Lower leg skin (tissue), 3 donors: ENCODE results near the gene MPP3.

ENCODE experiments used
- POLR2A ChIP-seq, 2 donors: fragments of 450-650 bp; IDR thresholded peaks; one replicate each; pipeline ENCODE4 v1.6.1; 2016 to 2017; ENCODE audit warnings: antibody characterized with exemption in 2 of 2, mild to moderate bottlenecking in 1 of 2, moderate library complexity in 1 of 2
- TF ChIP-seq, protein P1 (sequence below), 3 donors: fragments of 450-650 bp; IDR thresholded peaks; one replicate each; pipeline ENCODE4 v1.5.1; 2016; ENCODE audit warnings: antibody characterized with exemption in 3 of 3, mild to moderate bottlenecking in 3 of 3, moderate library complexity in 2 of 3

DNA sequence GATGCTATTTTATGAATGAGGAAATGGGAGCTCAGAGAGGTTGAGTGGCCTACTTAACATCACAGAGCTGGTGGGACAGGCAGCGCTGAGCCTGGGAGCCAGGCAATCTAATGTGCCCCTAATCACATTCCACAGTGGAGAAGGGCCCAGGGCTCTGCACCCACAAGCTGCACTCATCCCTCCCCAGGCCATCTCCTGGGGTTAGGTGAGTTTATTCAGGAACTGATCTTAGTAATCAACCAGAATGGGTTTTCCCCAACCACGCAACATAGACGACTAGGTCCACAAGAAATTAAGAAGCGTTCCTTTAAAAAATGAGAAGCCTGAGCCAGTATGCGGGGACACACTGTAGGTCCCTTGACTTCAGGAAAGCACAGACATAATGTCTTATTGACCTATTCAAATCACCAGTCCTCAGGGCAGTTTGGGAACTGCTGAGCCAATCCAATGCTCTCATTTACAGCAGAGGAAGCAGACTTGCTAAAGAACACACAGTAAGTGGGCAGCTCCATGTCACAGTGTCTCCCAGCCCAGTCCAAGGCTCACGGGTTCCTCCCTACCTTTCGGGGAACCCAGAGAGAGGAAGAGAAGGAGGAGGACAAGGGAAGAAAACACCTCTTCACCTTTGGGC is 2.3 kb downstream of the MPP3 start:
- TF ChIP-seq, protein P1, sequence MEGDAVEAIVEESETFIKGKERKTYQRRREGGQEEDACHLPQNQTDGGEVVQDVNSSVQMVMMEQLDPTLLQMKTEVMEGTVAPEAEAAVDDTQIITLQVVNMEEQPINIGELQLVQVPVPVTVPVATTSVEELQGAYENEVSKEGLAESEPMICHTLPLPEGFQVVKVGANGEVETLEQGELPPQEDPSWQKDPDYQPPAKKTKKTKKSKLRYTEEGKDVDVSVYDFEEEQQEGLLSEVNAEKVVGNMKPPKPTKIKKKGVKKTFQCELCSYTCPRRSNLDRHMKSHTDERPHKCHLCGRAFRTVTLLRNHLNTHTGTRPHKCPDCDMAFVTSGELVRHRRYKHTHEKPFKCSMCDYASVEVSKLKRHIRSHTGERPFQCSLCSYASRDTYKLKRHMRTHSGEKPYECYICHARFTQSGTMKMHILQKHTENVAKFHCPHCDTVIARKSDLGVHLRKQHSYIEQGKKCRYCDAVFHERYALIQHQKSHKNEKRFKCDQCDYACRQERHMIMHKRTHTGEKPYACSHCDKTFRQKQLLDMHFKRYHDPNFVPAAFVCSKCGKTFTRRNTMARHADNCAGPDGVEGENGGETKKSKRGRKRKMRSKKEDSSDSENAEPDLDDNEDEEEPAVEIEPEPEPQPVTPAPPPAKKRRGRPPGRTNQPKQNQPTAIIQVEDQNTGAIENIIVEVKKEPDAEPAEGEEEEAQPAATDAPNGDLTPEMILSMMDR (IDR thresholded peaks at IDR 0.05), result no peak
- no peak for TF ChIP-seq POLR2A (IDR thresholded peaks at IDR 0.05)
